Body of pancreas (tissue), 4 donors: ENCODE data around the gene OTP.

Experiments used
- POLR2A ChIP-seq, 3 donors: fragments of 450-650 bp; IDR thresholded peaks; one replicate each; pipeline ENCODE4 v1.6.1; 2016; ENCODE audit warnings: antibody characterized with exemption in 3 of 3, mild to moderate bottlenecking in 2 of 3
- TF ChIP-seq, protein P1 (sequence below), 7 experiments: fragments of 450-650 bp in 4 of 7; fragments of 200-600 bp in 3 of 7; sonication (generic) in 3 of 7; IDR thresholded peaks; one replicate each; pipeline ENCODE4 v1.5.1; 2016 to 2019; ENCODE audit warnings: antibody characterized with exemption in 7 of 7

DNA sequence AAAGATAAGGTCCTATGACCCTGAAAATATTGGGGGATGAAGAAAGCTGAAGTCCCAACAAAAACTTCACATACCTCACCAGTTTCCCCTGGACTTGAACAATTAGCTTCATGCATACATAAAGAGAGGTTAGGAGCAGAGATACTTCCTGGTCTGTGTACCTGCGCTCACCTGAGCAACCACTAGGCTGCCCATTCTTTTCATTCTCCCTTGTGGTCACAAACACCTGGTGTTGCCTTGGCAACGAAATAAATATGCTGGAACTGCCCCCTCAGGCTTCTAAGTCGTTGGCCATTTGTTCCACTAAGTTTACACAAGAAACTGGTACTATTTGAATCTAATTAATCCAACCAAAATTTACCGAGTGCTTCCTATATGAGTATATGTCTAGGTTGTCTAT, 18.1 kb downstream of the OTP start:
- TF ChIP-seq POLR2A (IDR thresholded peaks at IDR 0.05): no peak
- TF ChIP-seq, protein P1, sequence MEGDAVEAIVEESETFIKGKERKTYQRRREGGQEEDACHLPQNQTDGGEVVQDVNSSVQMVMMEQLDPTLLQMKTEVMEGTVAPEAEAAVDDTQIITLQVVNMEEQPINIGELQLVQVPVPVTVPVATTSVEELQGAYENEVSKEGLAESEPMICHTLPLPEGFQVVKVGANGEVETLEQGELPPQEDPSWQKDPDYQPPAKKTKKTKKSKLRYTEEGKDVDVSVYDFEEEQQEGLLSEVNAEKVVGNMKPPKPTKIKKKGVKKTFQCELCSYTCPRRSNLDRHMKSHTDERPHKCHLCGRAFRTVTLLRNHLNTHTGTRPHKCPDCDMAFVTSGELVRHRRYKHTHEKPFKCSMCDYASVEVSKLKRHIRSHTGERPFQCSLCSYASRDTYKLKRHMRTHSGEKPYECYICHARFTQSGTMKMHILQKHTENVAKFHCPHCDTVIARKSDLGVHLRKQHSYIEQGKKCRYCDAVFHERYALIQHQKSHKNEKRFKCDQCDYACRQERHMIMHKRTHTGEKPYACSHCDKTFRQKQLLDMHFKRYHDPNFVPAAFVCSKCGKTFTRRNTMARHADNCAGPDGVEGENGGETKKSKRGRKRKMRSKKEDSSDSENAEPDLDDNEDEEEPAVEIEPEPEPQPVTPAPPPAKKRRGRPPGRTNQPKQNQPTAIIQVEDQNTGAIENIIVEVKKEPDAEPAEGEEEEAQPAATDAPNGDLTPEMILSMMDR (IDR thresholded peaks at IDR 0.05): peak in 4 of 7 experiments; percentile 12 to 32 (median 20)
